Measurements from ENCODE around the gene FAM241A.

DNA sequence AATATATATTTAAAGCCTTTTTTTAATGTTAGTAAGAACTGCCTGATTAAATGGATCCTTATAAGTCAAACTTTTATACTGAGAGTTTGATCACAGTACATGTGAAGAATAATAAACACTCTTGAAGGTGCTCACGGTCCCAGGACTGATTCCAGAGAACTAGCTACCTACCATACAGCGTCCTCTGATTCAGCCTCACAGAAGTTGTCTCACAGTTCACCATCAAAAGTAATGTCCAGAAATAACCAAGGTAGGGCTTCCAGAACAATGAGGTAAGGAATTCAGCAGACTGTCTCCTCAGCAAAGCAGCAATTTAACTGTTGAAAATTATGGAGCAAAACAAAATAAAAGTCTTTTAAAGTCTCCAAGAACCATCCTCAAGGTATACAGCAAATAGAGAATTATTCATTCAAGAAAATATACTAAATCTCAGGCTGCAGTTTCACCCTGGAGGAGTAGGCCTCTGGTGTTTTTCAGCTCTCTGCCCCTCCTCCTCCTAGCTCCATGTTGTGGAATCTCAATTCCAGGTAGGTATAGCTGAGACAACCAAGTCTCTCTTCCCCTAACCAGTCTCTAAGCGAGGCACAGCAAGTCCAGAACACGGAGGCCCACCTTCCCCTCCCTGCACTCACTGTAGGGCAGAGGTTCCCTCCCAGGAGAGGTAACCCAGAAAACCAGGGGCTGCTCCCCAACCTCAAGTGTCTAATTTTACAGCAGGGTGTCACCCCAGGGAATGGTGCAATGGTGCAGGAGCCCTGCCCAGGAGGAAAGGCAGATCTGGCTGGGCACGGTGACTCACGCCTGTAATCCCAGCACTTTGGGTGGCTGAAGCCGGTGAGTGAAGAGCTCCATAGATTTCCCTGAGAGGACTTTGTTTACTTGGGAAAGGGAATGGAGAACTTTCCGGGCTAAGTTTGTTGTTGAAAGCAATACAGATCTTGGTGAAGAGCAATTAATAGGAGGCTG is 28.6 kb downstream of the FAM241A start:
- TF ChIP-seq, protein P1, sequence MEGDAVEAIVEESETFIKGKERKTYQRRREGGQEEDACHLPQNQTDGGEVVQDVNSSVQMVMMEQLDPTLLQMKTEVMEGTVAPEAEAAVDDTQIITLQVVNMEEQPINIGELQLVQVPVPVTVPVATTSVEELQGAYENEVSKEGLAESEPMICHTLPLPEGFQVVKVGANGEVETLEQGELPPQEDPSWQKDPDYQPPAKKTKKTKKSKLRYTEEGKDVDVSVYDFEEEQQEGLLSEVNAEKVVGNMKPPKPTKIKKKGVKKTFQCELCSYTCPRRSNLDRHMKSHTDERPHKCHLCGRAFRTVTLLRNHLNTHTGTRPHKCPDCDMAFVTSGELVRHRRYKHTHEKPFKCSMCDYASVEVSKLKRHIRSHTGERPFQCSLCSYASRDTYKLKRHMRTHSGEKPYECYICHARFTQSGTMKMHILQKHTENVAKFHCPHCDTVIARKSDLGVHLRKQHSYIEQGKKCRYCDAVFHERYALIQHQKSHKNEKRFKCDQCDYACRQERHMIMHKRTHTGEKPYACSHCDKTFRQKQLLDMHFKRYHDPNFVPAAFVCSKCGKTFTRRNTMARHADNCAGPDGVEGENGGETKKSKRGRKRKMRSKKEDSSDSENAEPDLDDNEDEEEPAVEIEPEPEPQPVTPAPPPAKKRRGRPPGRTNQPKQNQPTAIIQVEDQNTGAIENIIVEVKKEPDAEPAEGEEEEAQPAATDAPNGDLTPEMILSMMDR (IDR thresholded peaks at IDR 0.05; ENCODE audit: insufficient read depth, low read length, poor library complexity, severe bottlenecking), result no peak
- TF ChIP-seq EZH2phosphoT487 (conservative IDR thresholded peaks at IDR 0.05; ENCODE audit: low read length), result no peak
